ENCODE results near the gene ATP8A2. TPM values are rescaled to one million over a fixed set of nuclear protein-coding genes. Genes with fewer than 3 reads are reported as not detected.

ATP8A2 gene
- total RNA-seq, 1 experiment from 2014 or later = 5.2 TPM

DNA sequence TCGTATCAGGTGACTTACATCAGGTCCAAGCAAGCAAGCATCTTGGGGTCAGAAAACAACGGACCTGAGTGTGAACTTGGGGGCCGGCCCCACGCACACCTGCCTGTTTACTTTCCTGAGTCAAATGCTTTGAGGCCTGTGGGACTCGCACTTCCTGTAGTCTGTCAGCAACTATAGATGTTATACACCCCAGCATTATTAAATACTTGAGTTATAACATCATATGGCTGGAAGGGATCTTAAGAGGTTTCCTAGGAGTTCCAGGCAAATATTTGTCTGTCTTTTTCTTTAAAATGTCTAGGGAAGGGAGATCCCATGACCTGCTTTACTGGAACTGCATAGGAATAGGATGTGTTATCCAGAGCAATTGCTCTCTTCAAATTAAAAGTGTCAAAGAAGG, 399.4 kb downstream of the ATP8A2 start:
- Mint-ChIP-seq H3K9me3 (peaks cover 17% of the 10 kb centered on the region), H3K36me3 (0 out of 2 replicates have a peak, but pooled peaks cover 3% of the 10 kb centered on the region), H3K4me1 (peaks cover 31% of the 10 kb centered on the region), H3K4me3 (no peak overlapping the region), H3K27me3 (ENCODE audit: low read depth) (no peaks in the 10 kb centered on the region), H3K27ac (no peak overlapping the region)
- ChIA-PET CTCF (no interaction called here), POLR2A (no interaction called here)
- TF ChIP-seq ZNF671 (CRISPR knock-in tag; IDR thresholded peaks at IDR 0.05) = no peak
- TF ChIP-seq, protein P1, sequence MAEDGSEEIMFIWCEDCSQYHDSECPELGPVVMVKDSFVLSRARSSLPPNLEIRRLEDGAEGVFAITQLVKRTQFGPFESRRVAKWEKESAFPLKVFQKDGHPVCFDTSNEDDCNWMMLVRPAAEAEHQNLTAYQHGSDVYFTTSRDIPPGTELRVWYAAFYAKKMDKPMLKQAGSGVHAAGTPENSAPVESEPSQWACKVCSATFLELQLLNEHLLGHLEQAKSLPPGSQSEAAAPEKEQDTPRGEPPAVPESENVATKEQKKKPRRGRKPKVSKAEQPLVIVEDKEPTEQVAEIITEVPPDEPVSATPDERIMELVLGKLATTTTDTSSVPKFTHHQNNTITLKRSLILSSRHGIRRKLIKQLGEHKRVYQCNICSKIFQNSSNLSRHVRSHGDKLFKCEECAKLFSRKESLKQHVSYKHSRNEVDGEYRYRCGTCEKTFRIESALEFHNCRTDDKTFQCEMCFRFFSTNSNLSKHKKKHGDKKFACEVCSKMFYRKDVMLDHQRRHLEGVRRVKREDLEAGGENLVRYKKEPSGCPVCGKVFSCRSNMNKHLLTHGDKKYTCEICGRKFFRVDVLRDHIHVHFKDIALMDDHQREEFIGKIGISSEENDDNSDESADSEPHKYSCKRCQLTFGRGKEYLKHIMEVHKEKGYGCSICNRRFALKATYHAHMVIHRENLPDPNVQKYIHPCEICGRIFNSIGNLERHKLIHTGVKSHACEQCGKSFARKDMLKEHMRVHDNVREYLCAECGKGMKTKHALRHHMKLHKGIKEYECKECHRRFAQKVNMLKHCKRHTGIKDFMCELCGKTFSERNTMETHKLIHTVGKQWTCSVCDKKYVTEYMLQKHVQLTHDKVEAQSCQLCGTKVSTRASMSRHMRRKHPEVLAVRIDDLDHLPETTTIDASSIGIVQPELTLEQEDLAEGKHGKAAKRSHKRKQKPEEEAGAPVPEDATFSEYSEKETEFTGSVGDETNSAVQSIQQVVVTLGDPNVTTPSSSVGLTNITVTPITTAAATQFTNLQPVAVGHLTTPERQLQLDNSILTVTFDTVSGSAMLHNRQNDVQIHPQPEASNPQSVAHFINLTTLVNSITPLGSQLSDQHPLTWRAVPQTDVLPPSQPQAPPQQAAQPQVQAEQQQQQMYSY (CRISPR knock-in tag; IDR thresholded peaks at IDR 0.05) = no peak
- TF ChIP-seq FOXJ3 (CRISPR knock-in tag; IDR thresholded peaks at IDR 0.05; ENCODE audit: borderline replicate concordance) = no peak
- TF ChIP-seq, protein P2, sequence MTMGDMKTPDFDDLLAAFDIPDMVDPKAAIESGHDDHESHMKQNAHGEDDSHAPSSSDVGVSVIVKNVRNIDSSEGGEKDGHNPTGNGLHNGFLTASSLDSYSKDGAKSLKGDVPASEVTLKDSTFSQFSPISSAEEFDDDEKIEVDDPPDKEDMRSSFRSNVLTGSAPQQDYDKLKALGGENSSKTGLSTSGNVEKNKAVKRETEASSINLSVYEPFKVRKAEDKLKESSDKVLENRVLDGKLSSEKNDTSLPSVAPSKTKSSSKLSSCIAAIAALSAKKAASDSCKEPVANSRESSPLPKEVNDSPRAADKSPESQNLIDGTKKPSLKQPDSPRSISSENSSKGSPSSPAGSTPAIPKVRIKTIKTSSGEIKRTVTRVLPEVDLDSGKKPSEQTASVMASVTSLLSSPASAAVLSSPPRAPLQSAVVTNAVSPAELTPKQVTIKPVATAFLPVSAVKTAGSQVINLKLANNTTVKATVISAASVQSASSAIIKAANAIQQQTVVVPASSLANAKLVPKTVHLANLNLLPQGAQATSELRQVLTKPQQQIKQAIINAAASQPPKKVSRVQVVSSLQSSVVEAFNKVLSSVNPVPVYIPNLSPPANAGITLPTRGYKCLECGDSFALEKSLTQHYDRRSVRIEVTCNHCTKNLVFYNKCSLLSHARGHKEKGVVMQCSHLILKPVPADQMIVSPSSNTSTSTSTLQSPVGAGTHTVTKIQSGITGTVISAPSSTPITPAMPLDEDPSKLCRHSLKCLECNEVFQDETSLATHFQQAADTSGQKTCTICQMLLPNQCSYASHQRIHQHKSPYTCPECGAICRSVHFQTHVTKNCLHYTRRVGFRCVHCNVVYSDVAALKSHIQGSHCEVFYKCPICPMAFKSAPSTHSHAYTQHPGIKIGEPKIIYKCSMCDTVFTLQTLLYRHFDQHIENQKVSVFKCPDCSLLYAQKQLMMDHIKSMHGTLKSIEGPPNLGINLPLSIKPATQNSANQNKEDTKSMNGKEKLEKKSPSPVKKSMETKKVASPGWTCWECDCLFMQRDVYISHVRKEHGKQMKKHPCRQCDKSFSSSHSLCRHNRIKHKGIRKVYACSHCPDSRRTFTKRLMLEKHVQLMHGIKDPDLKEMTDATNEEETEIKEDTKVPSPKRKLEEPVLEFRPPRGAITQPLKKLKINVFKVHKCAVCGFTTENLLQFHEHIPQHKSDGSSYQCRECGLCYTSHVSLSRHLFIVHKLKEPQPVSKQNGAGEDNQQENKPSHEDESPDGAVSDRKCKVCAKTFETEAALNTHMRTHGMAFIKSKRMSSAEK (CRISPR knock-in tag; IDR thresholded peaks at IDR 0.05; ENCODE audit: borderline replicate concordance) = no peak
- TF ChIP-seq TEAD4 (CRISPR knock-in tag; IDR thresholded peaks at IDR 0.05) = no peak
- TF ChIP-seq ZNF232 (CRISPR knock-in tag; IDR thresholded peaks at IDR 0.05) = no peak
- no peak for TF ChIP-seq ZBTB21 (CRISPR knock-in tag; IDR thresholded peaks at IDR 0.05; ENCODE audit: borderline replicate concordance)
- TF ChIP-seq, protein P3, sequence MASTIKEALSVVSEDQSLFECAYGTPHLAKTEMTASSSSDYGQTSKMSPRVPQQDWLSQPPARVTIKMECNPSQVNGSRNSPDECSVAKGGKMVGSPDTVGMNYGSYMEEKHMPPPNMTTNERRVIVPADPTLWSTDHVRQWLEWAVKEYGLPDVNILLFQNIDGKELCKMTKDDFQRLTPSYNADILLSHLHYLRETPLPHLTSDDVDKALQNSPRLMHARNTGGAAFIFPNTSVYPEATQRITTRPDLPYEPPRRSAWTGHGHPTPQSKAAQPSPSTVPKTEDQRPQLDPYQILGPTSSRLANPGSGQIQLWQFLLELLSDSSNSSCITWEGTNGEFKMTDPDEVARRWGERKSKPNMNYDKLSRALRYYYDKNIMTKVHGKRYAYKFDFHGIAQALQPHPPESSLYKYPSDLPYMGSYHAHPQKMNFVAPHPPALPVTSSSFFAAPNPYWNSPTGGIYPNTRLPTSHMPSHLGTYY (CRISPR knock-in tag; IDR thresholded peaks at IDR 0.05) = no peak
- TF ChIP-seq PRRX2 (CRISPR knock-in tag; IDR thresholded peaks at IDR 0.05) = no peak
- no peak for TF ChIP-seq IRF2 (CRISPR knock-in tag; IDR thresholded peaks at IDR 0.05; ENCODE audit: borderline replicate concordance, low read depth)
- TF ChIP-seq ATF1 (CRISPR knock-in tag; IDR thresholded peaks at IDR 0.05) = no peak
- TF ChIP-seq CREM (CRISPR knock-in tag; IDR thresholded peaks at IDR 0.05) = no peak
- TF ChIP-seq SP1 (CRISPR knock-in tag; conservative IDR thresholded peaks at IDR 0.05) = no peak
- TF ChIP-seq, protein P4, sequence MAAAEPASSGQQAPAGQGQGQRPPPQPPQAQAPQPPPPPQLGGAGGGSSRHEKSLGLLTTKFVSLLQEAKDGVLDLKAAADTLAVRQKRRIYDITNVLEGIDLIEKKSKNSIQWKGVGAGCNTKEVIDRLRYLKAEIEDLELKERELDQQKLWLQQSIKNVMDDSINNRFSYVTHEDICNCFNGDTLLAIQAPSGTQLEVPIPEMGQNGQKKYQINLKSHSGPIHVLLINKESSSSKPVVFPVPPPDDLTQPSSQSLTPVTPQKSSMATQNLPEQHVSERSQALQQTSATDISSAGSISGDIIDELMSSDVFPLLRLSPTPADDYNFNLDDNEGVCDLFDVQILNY (CRISPR knock-in tag; IDR thresholded peaks at IDR 0.05) = no peak
- no peak for TF ChIP-seq KAT7 (CRISPR knock-in tag; IDR thresholded peaks at IDR 0.05; ENCODE audit: borderline replicate concordance)
- no peak for TF ChIP-seq RELA (CRISPR knock-in tag; IDR thresholded peaks at IDR 0.05; ENCODE audit: borderline replicate concordance)
- no peak for ATAC-seq
- DNase-seq (ENCODE audit: low spot score) = no peak

Measured in WTC11 (cell line).